Fibroblast of skin of scalp (primary cell): ENCODE measurements around the gene GREM1.

Experiments used
- DNase-seq: peaks from one replicate; pipeline ENCODE4 v3.0.0-alpha.2; 2013

The GREM1 gene

GRCh38 chr15:32732574-32733157, 14.9 kb downstream of the GREM1 start:
- DNase-seq: no peak

- peak; percentile 63 for DNase-seq
Measured at GRCh38 chr15:32733281-32733680, 15.5 kb downstream of the GREM1 start.

GRCh38 chr15:32735989-32736700, 18.3 kb downstream of the GREM1 start:
- DNase-seq: no peak

- no peak for DNase-seq
Measured at GRCh38 chr15:32736701-32737061, 18.9 kb downstream of the GREM1 start.

GRCh38 chr15:32737304-32737703, 19.5 kb downstream of the GREM1 start:
- DNase-seq: peak; percentile 63

GRCh38 chr15:32738666-32739065, 20.9 kb downstream of the GREM1 start:
- DNase-seq: peak; percentile 66

GRCh38 chr15:32739522-32740063, 21.8 kb downstream of the GREM1 start:
- DNase-seq: peak; percentile 64

GRCh38 chr15:32743411-32744140, 25.8 kb downstream of the GREM1 start:
- DNase-seq: peak; percentile 71

GRCh38 chr15:32746116-32746857, 28.5 kb downstream of the GREM1 start:
- DNase-seq: no peak

GRCh38 chr15:32747921-32748342, 30.1 kb downstream of the GREM1 start:
- DNase-seq: peak; percentile 71

- no peak for DNase-seq
Measured at GRCh38 chr15:32750979-32751378, 33.2 kb downstream of the GREM1 start.

GRCh38 chr15:32757426-32757825, 39.6 kb downstream of the GREM1 start:
- peak; percentile 57 for DNase-seq

- DNase-seq: no peak
Measured at GRCh38 chr15:32763295-32763694, 45.5 kb downstream of the GREM1 start.

- DNase-seq: no peak
Measured at GRCh38 chr15:32765236-32765635, 47.4 kb downstream of the GREM1 start.

- no peak for DNase-seq
Measured at GRCh38 chr15:32766101-32766500, 48.3 kb downstream of the GREM1 start.

GRCh38 chr15:32767236-32767635, 49.4 kb downstream of the GREM1 start:
- DNase-seq: no peak

GRCh38 chr15:32774022-32774421, 56.2 kb downstream of the GREM1 start:
- DNase-seq: peak; percentile 99

- no peak for DNase-seq
Measured at GRCh38 chr15:32775103-32775502, 57.3 kb downstream of the GREM1 start.

- DNase-seq: peak; percentile 46
Measured at GRCh38 chr15:32778391-32779176, 60.8 kb downstream of the GREM1 start.

GRCh38 chr15:32781781-32782180, 64.0 kb downstream of the GREM1 start:
- peak; percentile 31 for DNase-seq

GRCh38 chr15:32784581-32784980, 66.8 kb downstream of the GREM1 start:
- DNase-seq: no peak

GRCh38 chr15:32786906-32787305, 69.1 kb downstream of the GREM1 start:
- peak; percentile 56 for DNase-seq
